NCI-H2107 treated with DMSO at 0.1 percent for 48 hours (cell line): ENCODE results near the gene RBL1.
A peak's percentile ranks its signal among the peaks of the same experiment; 100 is the strongest.
"Not testable (repeated sequence)": the region's sequence is repeated elsewhere in the genome, so short reads cannot be mapped to it uniquely, and the experiment has no call there.

Experiments
- DNase-seq: peaks from one replicate; lab custom pipeline; 2025; ENCODE audit not compliant: unreplicated experiment; lab: John Stamatoyannopoulos, UW

RBL1 gene

GRCh38 chr20:37095599-37096414 lies at the start of gene RBL1:
TSS of gene RBL1 (minus strand) at chr20:37095997. CDS start at chr20:37095928, 69 bp downstream.
- peak; percentile 43 for DNase-seq

GRCh38 chr20:37144856-37145404 lies 49.1 kb upstream of the RBL1 start:
- DNase-seq = no peak

- DNase-seq = no peak
Observed at GRCh38 chr20:37142708-37143107, 46.9 kb upstream of the RBL1 start.

- DNase-seq = no peak
Observed at GRCh38 chr20:37137547-37137946, 41.8 kb upstream of the RBL1 start.

GRCh38 chr20:37133952-37134351 lies 38.2 kb upstream of the RBL1 start:
- DNase-seq = no peak

GRCh38 chr20:37131486-37131885 lies 35.7 kb upstream of the RBL1 start:
- DNase-seq = no peak

- no peak for DNase-seq
Observed at GRCh38 chr20:37128803-37129202, 33.0 kb upstream of the RBL1 start.

GRCh38 chr20:37126290-37126689 lies 30.5 kb upstream of the RBL1 start:
- not testable (repeated sequence) for DNase-seq

- DNase-seq = no peak
Observed at GRCh38 chr20:37123441-37123840, 27.6 kb upstream of the RBL1 start.

GRCh38 chr20:37120497-37120896 lies 24.7 kb upstream of the RBL1 start:
- DNase-seq = no peak

GRCh38 chr20:37119356-37120036 lies 23.7 kb upstream of the RBL1 start:
- no peak for DNase-seq

GRCh38 chr20:37114012-37114411 lies 18.2 kb upstream of the RBL1 start:
- no peak for DNase-seq

GRCh38 chr20:37111926-37112455 lies 16.2 kb upstream of the RBL1 start:
- DNase-seq = no peak

- DNase-seq = no peak
Observed at GRCh38 chr20:37108676-37109075, 12.9 kb upstream of the RBL1 start.

GRCh38 chr20:37102571-37102970 lies 6.8 kb upstream of the RBL1 start:
- DNase-seq = no peak

- DNase-seq = no peak
Observed at GRCh38 chr20:37096415-37097041, 731 bp upstream of the RBL1 start.

GRCh38 chr20:37095108-37095598 lies 644 bp downstream of the RBL1 start:
- DNase-seq = no peak

GRCh38 chr20:37090407-37090806 lies 5.4 kb downstream of the RBL1 start:
- no peak for DNase-seq

GRCh38 chr20:37081717-37082289 lies 14.0 kb downstream of the RBL1 start:
- no peak for DNase-seq

- no peak for DNase-seq
Observed at GRCh38 chr20:37077009-37077408, 18.8 kb downstream of the RBL1 start.
